Astrocyte (in vitro differentiated cells and primary cell): Measurements from ENCODE around the gene PHOSPHO2. TPM values are rescaled to one million over a fixed set of nuclear protein-coding genes. Genes with fewer than 3 reads are reported as not detected.
A peak's percentile ranks its signal among the peaks of the same experiment; 100 is the strongest.

Source experiments
- DNase-seq: peaks from one replicate; pipeline ENCODE4 v3.0.0-alpha.2; 2010; ENCODE audit warnings: low read depth
- FAIRE-seq: peaks from 2 replicates; lab custom pipeline; 2011; peaks lifted over from hg19 to GRCh38; lab: Jason Lieb, UNC
- H2AFZ ChIP-seq: 2 replicates; pipeline ENCODE4 v1.6.0; 2012; ENCODE audit warnings: low read depth, low read length, inconsistent platforms
- H3K27ac ChIP-seq: 2 replicates; pipeline ENCODE4 v1.5.1; 2011; ENCODE audit warnings: low read depth, low read length, inconsistent platforms
- H3K27me3 ChIP-seq: 2 replicates; pipeline ENCODE4 v1.6.0; 2011; ENCODE audit warnings: low read length, inconsistent platforms; ENCODE audit not compliant: insufficient read depth
- H3K36me3 ChIP-seq: 2 replicates; pipeline ENCODE4 v1.5.1; 2011; ENCODE audit warnings: low read length, inconsistent platforms; ENCODE audit not compliant: insufficient read depth
- H3K4me1 ChIP-seq: 2 replicates; pipeline ENCODE4 v1.5.1; 2011; ENCODE audit warnings: low read length, inconsistent platforms; ENCODE audit not compliant: insufficient read depth
- H3K4me2 ChIP-seq: 2 replicates; pipeline ENCODE4 v1.6.0; 2012; ENCODE audit warnings: low read length, inconsistent platforms
- H3K4me3 ChIP-seq: 2 replicates; pipeline ENCODE4 v1.5.1; 2011; ENCODE audit warnings: low read depth, mild to moderate bottlenecking, low read length, inconsistent platforms; ENCODE audit not compliant: insufficient read depth
- H3K79me2 ChIP-seq: 2 replicates; pipeline ENCODE4 v1.6.0; 2012; ENCODE audit warnings: mild to moderate bottlenecking, low read length, inconsistent platforms; ENCODE audit not compliant: insufficient read depth
- H3K9ac ChIP-seq: 2 replicates; pipeline ENCODE4 v1.6.0; 2012; ENCODE audit warnings: mild to moderate bottlenecking, low read length, inconsistent platforms
- H3K9me3 ChIP-seq: 2 replicates; pipeline ENCODE4 v1.5.1; 2012; ENCODE audit warnings: low read depth, mild to moderate bottlenecking, low read length, inconsistent platforms; ENCODE audit not compliant: insufficient read depth
- H4K20me1 ChIP-seq: 2 replicates; pipeline ENCODE4 v1.6.0; 2012; ENCODE audit warnings: low read length, inconsistent platforms; ENCODE audit not compliant: insufficient read depth
- H3K27ac Mint-ChIP-seq: one replicate; pipeline ENCODE4 v1.8.0; 2021; ENCODE audit warnings: mild to moderate bottlenecking, mixed read lengths; ENCODE audit not compliant: unreplicated experiment
- H3K27me3 Mint-ChIP-seq: one replicate; pipeline ENCODE4 v1.8.0; 2021; ENCODE audit warnings: low read depth, mixed read lengths; ENCODE audit not compliant: unreplicated experiment
- H3K36me3 Mint-ChIP-seq: one replicate; pipeline ENCODE4 v1.8.0; 2021; ENCODE audit warnings: low read depth, mixed read lengths; ENCODE audit not compliant: unreplicated experiment
- H3K4me1 Mint-ChIP-seq: one replicate; pipeline ENCODE4 v1.8.0; 2021; ENCODE audit warnings: low read depth, mixed read lengths; ENCODE audit not compliant: unreplicated experiment
- H3K4me3 Mint-ChIP-seq: one replicate; pipeline ENCODE4 v1.8.0; 2021; ENCODE audit warnings: mild to moderate bottlenecking, moderate library complexity, mixed read lengths; ENCODE audit not compliant: unreplicated experiment
- H3K9me3 Mint-ChIP-seq: one replicate; pipeline ENCODE4 v1.8.0; 2021; ENCODE audit warnings: mild to moderate bottlenecking, mixed read lengths; ENCODE audit not compliant: unreplicated experiment
- CTCF ChIP-seq: IDR thresholded peaks from 2 replicates; pipeline ENCODE4 v1.5.1; 2011; ENCODE audit warnings: low read depth, mild to moderate bottlenecking, inconsistent platforms, low read length, moderate library complexity; ENCODE audit not compliant: insufficient read depth
- EZH2 ChIP-seq: IDR thresholded peaks from 2 replicates; pipeline ENCODE4 v1.6.1; 2012; ENCODE audit warnings: mild to moderate bottlenecking, low read length, inconsistent platforms; ENCODE audit not compliant: insufficient read depth
- total RNA-seq: library from RNA; stranded (reverse); gene quantifications from 2 replicates; pipeline ENCODE4 v1.2.1, GENCODE V29; 2021

PHOSPHO2 gene
- total RNA-seq, 1 donor from 2014 or later, result 3.0 TPM

DNA sequence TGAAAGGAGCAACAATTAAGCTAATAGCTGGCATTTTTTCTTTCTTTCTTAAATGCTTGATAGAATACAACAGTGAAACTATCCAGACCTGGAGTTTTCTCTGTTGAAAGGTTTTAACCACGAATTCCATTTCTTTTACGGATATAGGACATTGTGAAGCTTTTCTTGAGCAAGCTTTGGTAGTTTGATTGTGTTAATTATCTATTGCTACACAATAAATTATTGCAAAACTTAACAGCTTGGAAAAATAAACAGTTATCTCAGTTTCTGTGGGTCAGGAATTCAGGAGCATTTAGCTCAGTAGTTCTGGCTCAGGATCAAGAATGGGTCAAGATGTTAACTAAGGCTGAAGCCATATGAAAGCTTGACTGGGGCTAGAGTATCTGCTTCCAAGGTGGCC, 11.7 kb downstream of the PHOSPHO2 start:
- Mint-ChIP-seq H3K36me3 (peaks cover 2% of the 10 kb centered on the region), H3K9me3 (no peaks in the 10 kb centered on the region), H3K27ac (no peak overlapping the region), H3K4me1 (no peaks in the 10 kb centered on the region), H3K27me3 (no peaks in the 10 kb centered on the region), H3K4me3 (no peak overlapping the region)
- Histone ChIP-seq H3K27me3 (no peaks in the 10 kb centered on the region), H3K79me2 (no peaks in the 10 kb centered on the region), H3K36me3 (no peaks in the 10 kb centered on the region), H3K4me2 (no peak overlapping the region), H3K27ac (no peak overlapping the region), H4K20me1 (no peaks in the 10 kb centered on the region), H3K9me3 (no peaks in the 10 kb centered on the region), H3K4me3 (no peak overlapping the region), H3K9ac (no peak overlapping the region), H3K4me1 (no peaks in the 10 kb centered on the region), H2AFZ (no peak overlapping the region)
- no peak for TF ChIP-seq EZH2
- TF ChIP-seq CTCF, result no peak
- FAIRE-seq (no peak), DNase-seq (peak; percentile 70)

- Mint-ChIP-seq H3K27me3 (no peaks in the 10 kb centered on the region), H3K27ac (no peak overlapping the region), H3K36me3 (peaks cover 4% of the 10 kb centered on the region), H3K4me3 (no peak overlapping the region), H3K9me3 (peaks cover 2% of the 10 kb centered on the region), H3K4me1 (no peaks in the 10 kb centered on the region)
- Histone ChIP-seq H3K9ac (no peak overlapping the region), H2AFZ (no peak overlapping the region), H4K20me1 (no peaks in the 10 kb centered on the region), H3K27me3 (no peaks in the 10 kb centered on the region), H3K4me1 (no peaks in the 10 kb centered on the region), H3K4me3 (no peak overlapping the region), H3K27ac (no peak overlapping the region), H3K36me3 (no peaks in the 10 kb centered on the region), H3K79me2 (no peaks in the 10 kb centered on the region), H3K4me2 (no peak overlapping the region), H3K9me3 (no peaks in the 10 kb centered on the region)
- TF ChIP-seq CTCF (no peak), EZH2 (no peak)
- FAIRE-seq, result no peak
- no peak for DNase-seq
These were observed 13.4 kb downstream of the PHOSPHO2 start for GRCh38 chr2:169707626-169708025.

DNA sequence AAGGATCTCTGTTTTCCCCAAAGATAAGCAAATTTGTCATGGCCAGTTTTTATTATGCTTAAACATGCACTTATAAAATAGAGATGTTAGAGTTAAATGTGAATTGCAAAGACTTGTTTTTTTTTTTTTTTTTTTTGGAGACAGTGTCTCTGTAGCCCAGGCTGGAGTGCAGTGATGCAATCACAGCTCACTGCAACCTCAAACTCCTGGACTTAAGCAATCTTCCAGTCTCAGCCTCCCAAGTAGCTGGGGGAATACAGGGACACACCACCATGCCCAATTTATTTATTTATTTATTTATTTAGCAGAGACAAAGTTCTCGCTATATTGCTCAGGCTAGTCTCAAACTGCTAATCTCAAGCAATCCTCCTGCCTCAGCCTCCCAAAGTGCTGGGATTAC, 15.1 kb downstream of the PHOSPHO2 start:
- no peak overlapping the region for H2AFZ ChIP-seq
- DNase-seq (no peak), FAIRE-seq (no peak)
- H3K36me3 ChIP-seq, result no peaks in the 10 kb centered on the region
- H3K27ac Mint-ChIP-seq, result no peak overlapping the region
- H3K9me3 ChIP-seq, result no peaks in the 10 kb centered on the region
- peaks cover 2% of the 10 kb centered on the region for H3K9me3 Mint-ChIP-seq
- no peak overlapping the region for H3K4me3 Mint-ChIP-seq
- peaks cover 4% of the 10 kb centered on the region for H3K36me3 Mint-ChIP-seq
- no peak overlapping the region for H3K4me3 ChIP-seq
- no peak overlapping the region for H3K27ac ChIP-seq
- H3K4me2 ChIP-seq, result no peak overlapping the region
- no peak for TF ChIP-seq CTCF
- H3K79me2 ChIP-seq, result no peaks in the 10 kb centered on the region
- no peaks in the 10 kb centered on the region for H3K4me1 ChIP-seq
- H3K4me1 Mint-ChIP-seq, result no peaks in the 10 kb centered on the region
- H4K20me1 ChIP-seq, result no peaks in the 10 kb centered on the region
- no peaks in the 10 kb centered on the region for H3K27me3 ChIP-seq
- H3K9ac ChIP-seq, result no peak overlapping the region
- no peaks in the 10 kb centered on the region for H3K27me3 Mint-ChIP-seq
